HepG2 (cell line): ENCODE results near the gene BICDL2. TPM values are rescaled to one million over a fixed set of nuclear protein-coding genes. Genes with fewer than 3 reads are reported as not detected.

Experiments used
- DR1 ChIP-seq: sonication (generic); formaldehyde crosslinking; IDR thresholded peaks from 2 replicates; pipeline ENCODE4 v1.8.0; 2021; ENCODE audit warnings: mild to moderate bottlenecking, missing genetic modification reagents, inconsistent platforms
- ERF ChIP-seq: IDR thresholded peaks from 2 replicates; pipeline ENCODE4 v1.6.1; 2018; ENCODE audit warnings: missing biosample characterization, missing genetic modification reagents
- FOSL2 ChIP-seq: sonication (generic); formaldehyde crosslinking; IDR thresholded peaks from 2 replicates; pipeline ENCODE4 v1.4.0; 2020; ENCODE audit warnings: missing genetic modification reagents
- HMGXB4 ChIP-seq, 2 experiments: sonication (generic) in 1 of 2; formaldehyde crosslinking in 1 of 2; IDR thresholded peaks; 2 replicates each; pipeline versions ENCODE4 v1.4.0 to v1.6.1; 2018 to 2020; ENCODE audit warnings: missing genetic modification reagents in 2 of 2, borderline replicate concordance in 1 of 2, low read depth in 1 of 2, mild to moderate bottlenecking in 1 of 2, missing biosample characterization in 1 of 2
- IKZF5 ChIP-seq: IDR thresholded peaks from 2 replicates; pipeline ENCODE4 v1.6.1; 2018; ENCODE audit warnings: missing genetic modification reagents, mild to moderate bottlenecking, missing compliant biosample characterization
- JUN ChIP-seq: sonication (generic); formaldehyde crosslinking; IDR thresholded peaks from 2 replicates; pipeline ENCODE4 v1.4.0; 2020; ENCODE audit warnings: mild to moderate bottlenecking, missing genetic modification reagents
- MIER2 ChIP-seq: IDR thresholded peaks from 2 replicates; pipeline ENCODE4 v1.6.1; 2016; ENCODE audit warnings: missing biosample characterization, missing genetic modification reagents
- MXI1 ChIP-seq: IDR thresholded peaks from 3 replicates; pipeline ENCODE4 v1.6.1; 2012; ENCODE audit warnings: low read depth, low read length, inconsistent platforms, borderline replicate concordance
- SP4 ChIP-seq: sonication (generic); formaldehyde crosslinking; IDR thresholded peaks from 2 replicates; pipeline ENCODE4 v1.8.1; 2023; ENCODE audit warnings: mild to moderate bottlenecking, missing genetic modification reagents
- THRA ChIP-seq: sonication (generic); formaldehyde crosslinking; IDR thresholded peaks from 2 replicates; pipeline ENCODE4 v1.4.0; 2020; ENCODE audit warnings: missing genetic modification reagents, borderline replicate concordance
- ZBTB42 ChIP-seq: sonication (generic); formaldehyde crosslinking; IDR thresholded peaks from 2 replicates; pipeline ENCODE4 v1.5.0; 2020; ENCODE audit warnings: mild to moderate bottlenecking, missing genetic modification reagents
- ZNF580 ChIP-seq: IDR thresholded peaks from 2 replicates; pipeline ENCODE4 v1.6.1; 2016; ENCODE audit warnings: low read depth, borderline replicate concordance
- ZNF629 ChIP-seq: sonication (generic); formaldehyde crosslinking; conservative IDR thresholded peaks from 2 replicates; pipeline ENCODE4 v1.5.0; 2020; ENCODE audit warnings: missing genetic modification reagents
- ZSCAN31 ChIP-seq: sonication (generic); formaldehyde crosslinking; IDR thresholded peaks from 2 replicates; pipeline ENCODE4 v1.5.0; 2020; ENCODE audit warnings: low read depth, mild to moderate bottlenecking, missing genetic modification reagents
- polyA plus RNA-seq, 8 experiments: library from polyadenylated mRNA; depleted of rRNA in 3 of 8; stranded (reverse) in 7 of 8; unstranded in 1 of 8; fragments of >200 nt; fragmentation: Illumina TruSeq in 4 of 8; extraction: Trizol in 4 of 8; gene quantifications; 2 replicates each; pipeline versions ENCODE4 v1.2.1 to v1.2.3, GENCODE V29; 2011 to 2016; ENCODE audit warnings: low read depth in 4 of 8, missing spikeins in 1 of 8, mixed read lengths in 1 of 8; ENCODE audit not compliant: insufficient read depth in 1 of 8
- total RNA-seq, 5 experiments: library from RNA; depleted of rRNA; stranded (reverse); fragments of >200 nt; fragmentation: Illumina TruSeq; extraction: Trizol; gene quantifications; 2 replicates each; pipeline ENCODE4 v1.2.3, GENCODE V29; 2016; ENCODE audit warnings: low read depth in 1 of 5
- TF ChIP-seq, protein P1 (sequence below): sonication (generic); formaldehyde crosslinking; IDR thresholded peaks from 2 replicates; pipeline ENCODE4 v1.4.0; 2020; ENCODE audit warnings: missing genetic modification reagents, low read depth, mild to moderate bottlenecking, borderline replicate concordance
- TF ChIP-seq, protein P2 (sequence below): sonication (generic); formaldehyde crosslinking; IDR thresholded peaks from 2 replicates; pipeline ENCODE4 v1.4.0; 2020; ENCODE audit warnings: missing genetic modification reagents
- TF ChIP-seq, protein P3 (sequence below): IDR thresholded peaks from 2 replicates; pipeline ENCODE4 v1.6.1; 2016; ENCODE audit warnings: mild to moderate bottlenecking

Gene BICDL2
- total and polyA plus RNA-seq, 2 of the 13 experiments (the other 11 are each of a cell fraction or from before 2014, with no cell fraction given), result 0.12 TPM; not detected in 1

- TF ChIP-seq HMGXB4 (CRISPR knock-in tag; IDR thresholded peaks at IDR 0.05; ENCODE audit: borderline replicate concordance in 1 of 2, low read depth in 1 of 2) (peak; percentile 51 to 73; a peak in 3 of 4 replicates), JUN (CRISPR knock-in tag) (no peak), DR1 (CRISPR knock-in tag) (peak; percentile 39; the same call in 1 of the 2 replicates), FOSL2 (CRISPR knock-in tag) (peak; percentile 51; the same call in 1 of the 2 replicates), ZSCAN31 (CRISPR knock-in tag) (0 out of 2 replicates have a peak, but pooled peaks have one; percentile 36), ERF (0 out of 2 replicates have a peak, but pooled peaks have one; percentile 52), ZNF629 (CRISPR knock-in tag) (0 out of 2 replicates have a peak, but pooled peaks have one; percentile 31), MXI1 (peak; percentile 54; the same call in 1 of the 3 replicates), MIER2 (CRISPR knock-in tag) (no peak), SP4 (peak; percentile 78; the same call in 1 of the 2 replicates), ZBTB42 (CRISPR knock-in tag) (no peak), IKZF5 (CRISPR knock-in tag) (no peak), ZNF580 (CRISPR knock-in tag) (peak; percentile 88; the same call in 1 of the 2 replicates), THRA (CRISPR knock-in tag) (0 out of 2 replicates have a peak, but pooled peaks have one; percentile 11)
- TF ChIP-seq, protein P1, sequence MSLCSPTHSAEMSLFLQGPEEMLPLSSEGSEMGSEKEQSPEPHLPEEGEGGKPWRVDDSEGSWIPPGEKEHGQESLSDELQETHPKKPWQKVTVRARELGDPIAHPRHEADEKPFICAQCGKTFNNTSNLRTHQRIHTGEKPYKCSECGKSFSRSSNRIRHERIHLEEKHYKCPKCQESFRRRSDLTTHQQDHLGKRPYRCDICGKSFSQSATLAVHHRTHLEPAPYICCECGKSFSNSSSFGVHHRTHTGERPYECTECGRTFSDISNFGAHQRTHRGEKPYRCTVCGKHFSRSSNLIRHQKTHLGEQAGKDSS, result peak; percentile 79; the same call in 1 of the 2 replicates
- TF ChIP-seq, protein P2, sequence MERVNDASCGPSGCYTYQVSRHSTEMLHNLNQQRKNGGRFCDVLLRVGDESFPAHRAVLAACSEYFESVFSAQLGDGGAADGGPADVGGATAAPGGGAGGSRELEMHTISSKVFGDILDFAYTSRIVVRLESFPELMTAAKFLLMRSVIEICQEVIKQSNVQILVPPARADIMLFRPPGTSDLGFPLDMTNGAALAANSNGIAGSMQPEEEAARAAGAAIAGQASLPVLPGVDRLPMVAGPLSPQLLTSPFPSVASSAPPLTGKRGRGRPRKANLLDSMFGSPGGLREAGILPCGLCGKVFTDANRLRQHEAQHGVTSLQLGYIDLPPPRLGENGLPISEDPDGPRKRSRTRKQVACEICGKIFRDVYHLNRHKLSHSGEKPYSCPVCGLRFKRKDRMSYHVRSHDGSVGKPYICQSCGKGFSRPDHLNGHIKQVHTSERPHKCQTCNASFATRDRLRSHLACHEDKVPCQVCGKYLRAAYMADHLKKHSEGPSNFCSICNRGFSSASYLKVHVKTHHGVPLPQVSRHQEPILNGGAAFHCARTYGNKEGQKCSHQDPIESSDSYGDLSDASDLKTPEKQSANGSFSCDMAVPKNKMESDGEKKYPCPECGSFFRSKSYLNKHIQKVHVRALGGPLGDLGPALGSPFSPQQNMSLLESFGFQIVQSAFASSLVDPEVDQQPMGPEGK, result peak; percentile 47; the same call in 1 of the 2 replicates
- TF ChIP-seq, protein P3, sequence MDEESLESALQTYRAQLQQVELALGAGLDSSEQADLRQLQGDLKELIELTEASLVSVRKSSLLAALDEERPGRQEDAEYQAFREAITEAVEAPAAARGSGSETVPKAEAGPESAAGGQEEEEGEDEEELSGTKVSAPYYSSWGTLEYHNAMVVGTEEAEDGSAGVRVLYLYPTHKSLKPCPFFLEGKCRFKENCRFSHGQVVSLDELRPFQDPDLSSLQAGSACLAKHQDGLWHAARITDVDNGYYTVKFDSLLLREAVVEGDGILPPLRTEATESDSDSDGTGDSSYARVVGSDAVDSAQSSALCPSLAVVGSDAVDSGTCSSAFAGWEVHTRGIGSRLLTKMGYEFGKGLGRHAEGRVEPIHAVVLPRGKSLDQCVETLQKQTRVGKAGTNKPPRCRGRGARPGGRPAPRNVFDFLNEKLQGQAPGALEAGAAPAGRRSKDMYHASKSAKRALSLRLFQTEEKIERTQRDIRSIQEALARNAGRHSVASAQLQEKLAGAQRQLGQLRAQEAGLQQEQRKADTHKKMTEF (CRISPR knock-in tag), result peak; percentile 56; the same call in 1 of the 2 replicates
Observed at GRCh38 chr16:3027983-3028715, 8.6 kb downstream of the BICDL2 start (continued).
